HepG2 (cell line): ENCODE results near the gene PPP6R2. TPM values are rescaled to one million over a fixed set of nuclear protein-coding genes. Genes with fewer than 3 reads are reported as not detected.

Experiments
- CSRNP1 ChIP-seq: sonication (generic); formaldehyde crosslinking; IDR thresholded peaks from 2 replicates; pipeline ENCODE4 v1.8.1; 2023; ENCODE audit warnings: mild to moderate bottlenecking, missing genetic modification reagents
- DMTF1 ChIP-seq: sonication (generic); formaldehyde crosslinking; IDR thresholded peaks from 2 replicates; pipeline ENCODE4 v1.4.0; 2020; ENCODE audit warnings: mild to moderate bottlenecking, missing genetic modification reagents
- ETS1 ChIP-seq: sonication (generic); formaldehyde crosslinking; IDR thresholded peaks from 2 replicates; pipeline ENCODE4 v1.4.0; 2020; ENCODE audit warnings: missing genetic modification reagents
- HMG20A ChIP-seq: IDR thresholded peaks from 2 replicates; pipeline ENCODE4 v1.6.1; 2016; ENCODE audit warnings: borderline replicate concordance
- KDM4B ChIP-seq: sonication (generic); formaldehyde crosslinking; IDR thresholded peaks from 2 replicates; pipeline ENCODE4 v1.4.0; 2020; ENCODE audit warnings: missing genetic modification reagents
- NFE2L1 ChIP-seq: sonication (generic); formaldehyde crosslinking; IDR thresholded peaks from 2 replicates; pipeline ENCODE4 v1.4.0; 2020; ENCODE audit warnings: missing genetic modification reagents, mild to moderate bottlenecking, borderline replicate concordance
- NPAS2 ChIP-seq: sonication (generic); formaldehyde crosslinking; IDR thresholded peaks from 2 replicates; pipeline ENCODE4 v1.8.0; 2022; ENCODE audit warnings: mild to moderate bottlenecking, missing genetic modification reagents, borderline replicate concordance
- TRIM24 ChIP-seq: sonication (generic); formaldehyde crosslinking; IDR thresholded peaks from 2 replicates; pipeline ENCODE4 v1.8.0; 2022; ENCODE audit warnings: mild to moderate bottlenecking, missing genetic modification reagents
- ZBTB21 ChIP-seq: sonication (generic); formaldehyde crosslinking; IDR thresholded peaks from 2 replicates; pipeline ENCODE4 v1.4.0; 2020; ENCODE audit warnings: missing genetic modification reagents
- ZNF260 ChIP-seq: sonication (generic); formaldehyde crosslinking; IDR thresholded peaks from 2 replicates; pipeline ENCODE4 v1.4.0; 2020; ENCODE audit warnings: missing genetic modification reagents, low read depth, mild to moderate bottlenecking, borderline replicate concordance
- ZNF800 ChIP-seq: sonication (generic); formaldehyde crosslinking; IDR thresholded peaks from 2 replicates; pipeline ENCODE4 v1.4.0; 2020; ENCODE audit warnings: missing genetic modification reagents
- ZNF879 ChIP-seq: sonication (generic); formaldehyde crosslinking; IDR thresholded peaks from 2 replicates; pipeline ENCODE4 v1.8.1; 2023; ENCODE audit warnings: missing genetic modification reagents
- polyA plus RNA-seq, 8 experiments: library from polyadenylated mRNA; depleted of rRNA in 3 of 8; stranded (reverse) in 7 of 8; unstranded in 1 of 8; fragments of >200 nt; fragmentation: Illumina TruSeq in 4 of 8; extraction: Trizol in 4 of 8; gene quantifications; 2 replicates each; pipeline versions ENCODE4 v1.2.1 to v1.2.3, GENCODE V29; 2011 to 2016; ENCODE audit warnings: low read depth in 4 of 8, missing spikeins in 1 of 8, mixed read lengths in 1 of 8; ENCODE audit not compliant: insufficient read depth in 1 of 8
- total RNA-seq, 5 experiments: library from RNA; depleted of rRNA; stranded (reverse); fragments of >200 nt; fragmentation: Illumina TruSeq; extraction: Trizol; gene quantifications; 2 replicates each; pipeline ENCODE4 v1.2.3, GENCODE V29; 2016; ENCODE audit warnings: low read depth in 1 of 5
- TF ChIP-seq, protein P1 (sequence below): sonication (generic); formaldehyde crosslinking; conservative IDR thresholded peaks from 2 replicates; pipeline ENCODE4 v1.8.0; 2022; ENCODE audit warnings: low read depth, missing genetic modification reagents
- TF ChIP-seq, protein P2 (sequence below): sonication (generic); formaldehyde crosslinking; IDR thresholded peaks from 2 replicates; pipeline ENCODE4 v1.8.1; 2023; ENCODE audit warnings: mild to moderate bottlenecking, inconsistent platforms, moderate library complexity, missing genetic modification reagents, borderline replicate concordance
- TF ChIP-seq, protein P3 (sequence below): IDR thresholded peaks from 2 replicates; pipeline ENCODE4 v1.6.1; 2016; ENCODE audit warnings: mild to moderate bottlenecking, missing biosample characterization, missing genetic modification reagents

Gene PPP6R2
- total and polyA plus RNA-seq, 2 of the 13 experiments (the other 11 are each of a cell fraction or from before 2014, with no cell fraction given), result 55.0 to 102 TPM

DNA sequence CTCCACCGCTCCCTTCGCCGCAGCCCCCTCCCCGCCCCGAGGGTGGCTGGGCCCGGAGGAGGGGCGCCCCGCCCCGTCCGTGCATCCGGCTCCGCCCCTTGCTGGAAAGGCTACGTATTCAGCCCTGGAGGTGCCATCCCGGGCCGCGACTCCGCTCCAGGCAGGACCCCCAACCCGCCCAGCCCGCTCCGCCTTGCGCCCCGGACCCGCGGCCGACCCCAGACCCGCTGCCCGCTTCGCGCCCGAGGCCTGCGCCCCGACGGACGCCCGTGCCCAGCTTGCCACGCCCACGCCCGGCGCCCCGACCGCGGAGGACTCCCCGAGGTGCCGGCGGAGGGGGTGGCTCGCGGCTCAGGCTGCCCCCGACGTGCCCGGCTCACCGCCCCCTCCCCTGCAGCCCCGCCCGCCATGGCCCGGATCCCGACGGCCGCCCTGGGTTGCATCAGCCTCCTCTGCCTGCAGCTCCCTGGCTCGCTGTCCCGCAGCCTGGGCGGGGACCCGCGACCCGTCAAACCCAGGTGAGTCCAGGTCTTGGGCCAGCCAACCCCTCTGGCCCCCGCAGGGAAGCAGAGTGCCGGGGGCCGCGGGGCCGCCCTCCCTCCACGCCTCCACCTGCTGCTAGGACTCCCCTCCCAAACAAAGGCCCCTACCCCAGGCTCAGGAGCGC, 138.4 kb downstream of the PPP6R2 start, which contains the start of gene ADM2 (continued):
- TF ChIP-seq CSRNP1 (CRISPR knock-in tag) (0 out of 2 replicates have a peak, but pooled peaks have one; percentile 2), HMG20A (CRISPR knock-in tag) (no peak), ZNF260 (CRISPR knock-in tag) (no peak), NFE2L1 (CRISPR knock-in tag) (no peak), ZNF879 (no peak), ZNF800 (no peak), NPAS2 (CRISPR knock-in tag) (no peak), TRIM24 (no peak), DMTF1 (CRISPR knock-in tag) (no peak), KDM4B (CRISPR knock-in tag) (no peak), ZBTB21 (CRISPR knock-in tag) (no peak), ETS1 (CRISPR knock-in tag) (no peak)
- TF ChIP-seq, protein P1, sequence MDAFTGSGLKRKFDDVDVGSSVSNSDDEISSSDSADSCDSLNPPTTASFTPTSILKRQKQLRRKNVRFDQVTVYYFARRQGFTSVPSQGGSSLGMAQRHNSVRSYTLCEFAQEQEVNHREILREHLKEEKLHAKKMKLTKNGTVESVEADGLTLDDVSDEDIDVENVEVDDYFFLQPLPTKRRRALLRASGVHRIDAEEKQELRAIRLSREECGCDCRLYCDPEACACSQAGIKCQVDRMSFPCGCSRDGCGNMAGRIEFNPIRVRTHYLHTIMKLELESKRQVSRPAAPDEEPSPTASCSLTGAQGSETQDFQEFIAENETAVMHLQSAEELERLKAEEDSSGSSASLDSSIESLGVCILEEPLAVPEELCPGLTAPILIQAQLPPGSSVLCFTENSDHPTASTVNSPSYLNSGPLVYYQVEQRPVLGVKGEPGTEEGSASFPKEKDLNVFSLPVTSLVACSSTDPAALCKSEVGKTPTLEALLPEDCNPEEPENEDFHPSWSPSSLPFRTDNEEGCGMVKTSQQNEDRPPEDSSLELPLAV, result no peak
- TF ChIP-seq, protein P2, sequence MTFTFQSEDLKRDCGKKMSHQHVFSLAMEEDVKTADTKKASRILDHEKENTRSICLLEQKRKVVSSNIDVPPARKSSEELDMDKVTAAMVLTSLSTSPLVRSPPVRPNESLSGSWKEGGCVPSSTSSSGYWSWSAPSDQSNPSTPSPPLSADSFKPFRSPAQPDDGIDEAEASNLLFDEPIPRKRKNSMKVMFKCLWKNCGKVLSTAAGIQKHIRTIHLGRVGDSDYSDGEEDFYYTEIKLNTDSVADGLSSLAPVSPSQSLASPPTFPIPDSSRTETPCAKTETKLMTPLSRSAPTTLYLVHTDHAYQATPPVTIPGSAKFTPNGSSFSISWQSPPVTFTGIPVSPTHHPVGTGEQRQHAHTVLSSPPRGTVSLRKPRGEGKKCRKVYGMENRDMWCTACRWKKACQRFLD, result no peak
- TF ChIP-seq, protein P3, sequence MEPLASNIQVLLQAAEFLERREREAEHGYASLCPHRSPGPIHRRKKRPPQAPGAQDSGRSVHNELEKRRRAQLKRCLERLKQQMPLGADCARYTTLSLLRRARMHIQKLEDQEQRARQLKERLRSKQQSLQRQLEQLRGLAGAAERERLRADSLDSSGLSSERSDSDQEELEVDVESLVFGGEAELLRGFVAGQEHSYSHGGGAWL (CRISPR knock-in tag), result no peak
